H9 (cell line): ENCODE results near the gene ZNF280D. TPM values are rescaled to one million over a fixed set of nuclear protein-coding genes. Genes with fewer than 3 reads are reported as not detected.

Experiments used
- DNase-seq: peaks from one replicate; pipeline ENCODE4 v3.0.0-alpha.2; 2017
- H2AFZ ChIP-seq: one replicate; pipeline ENCODE4 v1.6.1; 2013; ENCODE audit warnings: mild to moderate bottlenecking, low read length, control low read depth, moderate library complexity
- H2AK5ac ChIP-seq: 2 replicates; pipeline ENCODE4 v1.6.1; 2013; ENCODE audit warnings: low read length, control low read depth, mixed read lengths; ENCODE audit not compliant: insufficient read length
- H2BK120ac ChIP-seq: one replicate; pipeline ENCODE4 v1.6.1; 2013; ENCODE audit warnings: low read depth, mild to moderate bottlenecking, low read length, control low read depth, inconsistent platforms; ENCODE audit not compliant: poor library complexity, severe bottlenecking
- H2BK12ac ChIP-seq: 2 replicates; pipeline ENCODE4 v1.6.1; 2013; ENCODE audit warnings: low read length, control low read depth, mixed read lengths, low read depth; ENCODE audit not compliant: insufficient read length
- H2BK15ac ChIP-seq: 2 replicates; pipeline ENCODE4 v1.6.1; 2013; ENCODE audit warnings: low read depth, low read length, control low read depth
- H2BK20ac ChIP-seq: one replicate; pipeline ENCODE4 v1.6.1; 2013; ENCODE audit warnings: low read depth, mild to moderate bottlenecking, low read length, control low read depth, inconsistent platforms; ENCODE audit not compliant: poor library complexity, severe bottlenecking
- H2BK5ac ChIP-seq: 2 replicates; pipeline ENCODE4 v1.6.1; 2013; ENCODE audit warnings: low read length, control low read depth, mixed read lengths; ENCODE audit not compliant: insufficient read length
- H3K14ac ChIP-seq: 2 replicates; pipeline ENCODE4 v1.6.1; 2013; ENCODE audit warnings: low read length, control low read depth; ENCODE audit not compliant: insufficient read depth
- H3K18ac ChIP-seq: 2 replicates; pipeline ENCODE4 v1.6.1; 2013; ENCODE audit warnings: low read depth, mild to moderate bottlenecking, mixed read lengths, low read length, control low read depth; ENCODE audit not compliant: insufficient read length
- H3K23ac ChIP-seq: 2 replicates; pipeline ENCODE4 v1.6.1; 2013; ENCODE audit warnings: low read length, control low read depth, mixed read lengths, low read depth; ENCODE audit not compliant: insufficient read length
- H3K23me2 ChIP-seq: 2 replicates; pipeline ENCODE4 v1.6.1; 2013; ENCODE audit warnings: low read depth, mild to moderate bottlenecking, mixed read lengths, low read length, control low read depth; ENCODE audit not compliant: insufficient read length, poor library complexity, severe bottlenecking
- H3K27ac ChIP-seq: 2 replicates; pipeline ENCODE4 v1.5.1; 2013; ENCODE audit warnings: low read length, control low read depth, mixed read lengths, low read depth; ENCODE audit not compliant: insufficient read length
- H3K27me3 ChIP-seq: 2 replicates; pipeline ENCODE4 v1.6.1; 2013; ENCODE audit warnings: low read length, control low read depth, inconsistent platforms; ENCODE audit not compliant: insufficient read depth
- H3K4ac ChIP-seq: 2 replicates; pipeline ENCODE4 v1.6.1; 2013; ENCODE audit warnings: low read depth, mild to moderate bottlenecking, control low read depth, inconsistent platforms, low read length, moderate library complexity
- H3K4me1 ChIP-seq: 2 replicates; pipeline ENCODE4 v1.6.1; 2013; ENCODE audit warnings: low read length, control low read depth, inconsistent platforms; ENCODE audit not compliant: insufficient read depth
- H3K4me2 ChIP-seq: 2 replicates; pipeline ENCODE4 v1.6.1; 2013; ENCODE audit warnings: low read length, control low read depth, mixed read lengths; ENCODE audit not compliant: insufficient read length, insufficient read depth
- H3K56ac ChIP-seq: 2 replicates; pipeline ENCODE4 v1.6.1; 2013; ENCODE audit warnings: low read depth, mild to moderate bottlenecking, mixed read lengths, low read length, control low read depth; ENCODE audit not compliant: insufficient read length
- H3K79me1 ChIP-seq: 2 replicates; pipeline ENCODE4 v1.6.1; 2013; ENCODE audit warnings: low read depth, mild to moderate bottlenecking, moderate library complexity, low read length, control low read depth, inconsistent platforms; ENCODE audit not compliant: insufficient read depth, poor library complexity, severe bottlenecking
- H3K79me2 ChIP-seq: 2 replicates; pipeline ENCODE4 v1.6.1; 2013; ENCODE audit warnings: low read length, control low read depth, inconsistent platforms; ENCODE audit not compliant: insufficient read depth
- H3K9ac ChIP-seq: 2 replicates; pipeline ENCODE4 v1.6.1; 2013; ENCODE audit warnings: low read length, control low read depth, mixed read lengths; ENCODE audit not compliant: insufficient read length; ENCODE audit errors: extremely low read depth
- H3K9me3 ChIP-seq: one replicate; pipeline ENCODE4 v1.6.1; 2013; ENCODE audit warnings: low read depth, low read length, inconsistent platforms; ENCODE audit not compliant: control insufficient read depth
- H3T11ph ChIP-seq: one replicate; pipeline ENCODE4 v1.6.1; 2013; ENCODE audit warnings: mild to moderate bottlenecking, low read length, control low read depth, inconsistent platforms
- H4K20me1 ChIP-seq: one replicate; pipeline ENCODE4 v1.6.1; 2013; ENCODE audit not compliant: control insufficient read depth, insufficient read length, insufficient read depth
- H4K5ac ChIP-seq: 2 replicates; pipeline ENCODE4 v1.6.1; 2013; ENCODE audit warnings: low read depth, mild to moderate bottlenecking, mixed read lengths, low read length, control low read depth; ENCODE audit not compliant: insufficient read length
- H4K8ac ChIP-seq: replicated peaks from 2 replicates; pipeline ENCODE4 v1.6.1; 2013; ENCODE audit warnings: low read length, control low read depth, mixed read lengths, low read depth; ENCODE audit not compliant: insufficient read length
- H4K91ac ChIP-seq: 2 replicates; pipeline ENCODE4 v1.6.1; 2013; ENCODE audit warnings: low read depth, mild to moderate bottlenecking, moderate library complexity, mixed read lengths, low read length, control low read depth; ENCODE audit not compliant: insufficient read length
- H3K27ac Mint-ChIP-seq, 3 experiments: 2 replicates in 2 of 3; 3 replicates in 1 of 3; pipeline ENCODE4 v1.8.0; 2020 to 2021; ENCODE audit warnings: mixed read lengths in 3 of 3, mild to moderate bottlenecking in 1 of 3, moderate library complexity in 1 of 3
- H3K27me3 Mint-ChIP-seq: 2 replicates; pipeline ENCODE4 v1.8.0; 2021; ENCODE audit warnings: low read depth, mild to moderate bottlenecking, moderate library complexity, mixed read lengths
- H3K36me3 Mint-ChIP-seq, 3 experiments: 2 replicates in 2 of 3; 3 replicates in 1 of 3; pipeline ENCODE4 v1.8.0; 2020 to 2021; ENCODE audit warnings: low read depth in 3 of 3, mixed read lengths in 3 of 3; ENCODE audit not compliant: insufficient read depth in 1 of 3
- H3K4me1 Mint-ChIP-seq, 2 experiments: 2 replicates each; pipeline ENCODE4 v1.8.0; 2020; ENCODE audit warnings: mixed read lengths in 2 of 2
- H3K4me3 Mint-ChIP-seq, 2 experiments: 2 replicates in 1 of 2; 3 replicates in 1 of 2; pipeline ENCODE4 v1.8.0; 2020 to 2021; ENCODE audit warnings: mild to moderate bottlenecking in 2 of 2, mixed read lengths in 2 of 2, moderate library complexity in 1 of 2
- H3K9me3 Mint-ChIP-seq, 2 experiments: 2 replicates in 1 of 2; 3 replicates in 1 of 2; pipeline ENCODE4 v1.8.0; 2020; ENCODE audit warnings: mild to moderate bottlenecking in 2 of 2, mixed read lengths in 2 of 2, moderate library complexity in 1 of 2
- WGBS: extraction: QIAGEN DNeasy Blood & Tissue Kit; methylation state at CpG from one replicate; pipeline ENCODE4 v1.1.7; 2013; ENCODE audit warnings: missing lambda C conversion rate, low lambda C conversion rate, mixed read lengths; ENCODE audit not compliant: insufficient read length; ENCODE audit errors: extremely low coverage; 5-methylcytosine and 5-hydroxymethylcytosine counted together
- total RNA-seq: library from RNA; stranded (reverse); gene quantifications from 2 replicates; pipeline ENCODE4 v1.2.1, GENCODE V29; 2021
- TF ChIP-seq, protein P1 (sequence below): fragments of 200-600 bp; sonication (generic); conservative IDR thresholded peaks from 3 replicates; pipeline ENCODE4 v1.8.0; 2021; ENCODE audit warnings: antibody characterized with exemption, mild to moderate bottlenecking

Gene ZNF280D
- total RNA-seq, 1 experiment from 2014 or later = 5.7 TPM

DNA sequence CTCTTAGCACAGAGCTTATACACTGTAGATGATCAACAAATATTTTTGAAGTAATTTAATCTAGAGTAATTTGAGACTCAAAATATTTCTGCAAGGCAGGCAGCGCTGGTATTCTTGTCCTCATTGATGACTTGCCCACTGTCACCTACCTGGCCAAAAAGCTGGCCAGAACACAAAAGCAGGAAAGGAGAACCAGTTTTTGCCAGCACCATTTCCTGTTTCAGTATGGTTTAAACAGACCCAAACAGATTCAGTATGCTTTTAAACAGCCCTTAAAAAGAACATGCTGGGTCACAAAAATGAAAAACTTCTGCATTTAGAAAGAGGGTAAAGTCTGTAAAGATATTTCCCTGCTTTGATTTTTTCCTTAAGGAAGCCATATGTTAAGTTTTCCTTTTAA is 42.3 kb upstream of the ZNF280D start:
- Mint-ChIP-seq H3K27ac (no peak overlapping the region), H3K4me3 (no peak overlapping the region), H3K9me3 (peaks cover 2 to 3% of the 10 kb centered on the region in 2 experiments; a peak in 3 of 5 replicates), H3K27me3 (no peaks in the 10 kb centered on the region; the same call in 1 of the 2 replicates), H3K4me1 (peaks cover 12 to 13% of the 10 kb centered on the region in 2 experiments), H3K36me3 (peaks cover 0 to 10% (median 2%) of the 10 kb centered on the region in 3 experiments; a peak in 5 of 7 replicates)
- Histone ChIP-seq H3K23ac (no peak overlapping the region), H2BK5ac (no peak overlapping the region), H4K20me1 (no peaks in the 10 kb centered on the region), H3T11ph (no peak overlapping the region), H3K4me1 (no peaks in the 10 kb centered on the region; the same call in 1 of the 2 replicates), H2AFZ (no peak overlapping the region), H4K5ac (no peak overlapping the region), H2AK5ac (no peak overlapping the region), H2BK20ac (no peak overlapping the region), H3K23me2 (no peaks in the 10 kb centered on the region), H2BK120ac (no peak overlapping the region), H4K91ac (no peak overlapping the region), H2BK15ac (no peak overlapping the region), H3K4me2 (no peak overlapping the region), H3K18ac (no peak overlapping the region), H4K8ac (no peak overlapping the region), H3K79me1 (no peaks in the 10 kb centered on the region), H3K9ac (no peak overlapping the region), H2BK12ac (no peak overlapping the region), H3K56ac (no peak overlapping the region), H3K27ac (no peak overlapping the region), H3K4ac (no peak overlapping the region), H3K79me2 (no peaks in the 10 kb centered on the region), H3K27me3 (no peaks in the 10 kb centered on the region), H3K9me3 (no peaks in the 10 kb centered on the region), H3K14ac (no peak overlapping the region)
- DNase-seq = no peak
- no CpG with 5 or more reads among the region's 1 CpG for WGBS
- TF ChIP-seq, protein P1, sequence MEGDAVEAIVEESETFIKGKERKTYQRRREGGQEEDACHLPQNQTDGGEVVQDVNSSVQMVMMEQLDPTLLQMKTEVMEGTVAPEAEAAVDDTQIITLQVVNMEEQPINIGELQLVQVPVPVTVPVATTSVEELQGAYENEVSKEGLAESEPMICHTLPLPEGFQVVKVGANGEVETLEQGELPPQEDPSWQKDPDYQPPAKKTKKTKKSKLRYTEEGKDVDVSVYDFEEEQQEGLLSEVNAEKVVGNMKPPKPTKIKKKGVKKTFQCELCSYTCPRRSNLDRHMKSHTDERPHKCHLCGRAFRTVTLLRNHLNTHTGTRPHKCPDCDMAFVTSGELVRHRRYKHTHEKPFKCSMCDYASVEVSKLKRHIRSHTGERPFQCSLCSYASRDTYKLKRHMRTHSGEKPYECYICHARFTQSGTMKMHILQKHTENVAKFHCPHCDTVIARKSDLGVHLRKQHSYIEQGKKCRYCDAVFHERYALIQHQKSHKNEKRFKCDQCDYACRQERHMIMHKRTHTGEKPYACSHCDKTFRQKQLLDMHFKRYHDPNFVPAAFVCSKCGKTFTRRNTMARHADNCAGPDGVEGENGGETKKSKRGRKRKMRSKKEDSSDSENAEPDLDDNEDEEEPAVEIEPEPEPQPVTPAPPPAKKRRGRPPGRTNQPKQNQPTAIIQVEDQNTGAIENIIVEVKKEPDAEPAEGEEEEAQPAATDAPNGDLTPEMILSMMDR = no peak
